A673 (cell line): ENCODE results near the gene CCDC57. TPM values are rescaled to one million over a fixed set of nuclear protein-coding genes. Genes with fewer than 3 reads are reported as not detected.

Experiments used
- BruUV-seq: library from RNA; stranded (reverse); fragments of 400-500 nt; replicated peaks from 2 replicates; lab custom pipeline; 2021; lab: Mats Ljungman, UMichigan
- CTCF ChIA-PET: fragments of 300-600 bp; sonication (Branson Sonifier 250); formaldehyde crosslinking; loops from one replicate; lab custom pipeline; 2022; ENCODE audit warnings: antibody characterized with exemption; lab: Charles Lee
- POLR2A ChIA-PET: fragments of 300-600 bp; sonication (Branson Sonifier 250); formaldehyde crosslinking; loops from one replicate; lab custom pipeline; 2022; ENCODE audit warnings: antibody characterized with exemption; ENCODE audit not compliant: low non-redundant PET; lab: Charles Lee
- DNase-seq: peaks from one replicate; pipeline ENCODE4 v3.0.0-alpha.2; 2015; ENCODE audit warnings: low spot score
- H3K27ac ChIP-seq: fragments of 200-600 bp; sonication (generic); 2 replicates; pipeline ENCODE4 v1.5.1; 2016; ENCODE audit warnings: mixed run types, low read depth, mild to moderate bottlenecking, mixed read lengths, antibody characterized with exemption, low read length; ENCODE audit not compliant: poor library complexity, severe bottlenecking
- H3K27me3 ChIP-seq: fragments of 200-600 bp; sonication (generic); replicated peaks from 2 replicates; pipeline ENCODE4 v1.6.1; 2017; ENCODE audit warnings: mixed run types, low read depth, mild to moderate bottlenecking, mixed read lengths, antibody characterized with exemption, low read length; ENCODE audit not compliant: insufficient read depth, poor library complexity
- H3K36me3 ChIP-seq: fragments of 200-600 bp; sonication (generic); 2 replicates; pipeline ENCODE4 v1.6.1; 2016; ENCODE audit warnings: mixed run types, mild to moderate bottlenecking, mixed read lengths, antibody characterized with exemption, low read length; ENCODE audit not compliant: insufficient read depth, poor library complexity, severe bottlenecking
- H3K4me1 ChIP-seq: fragments of 200-600 bp; sonication (generic); 2 replicates; pipeline ENCODE4 v1.6.1; 2017; ENCODE audit warnings: mixed run types, mild to moderate bottlenecking, mixed read lengths, antibody characterized with exemption, low read length; ENCODE audit not compliant: insufficient read depth, poor library complexity, severe bottlenecking
- H3K4me3 ChIP-seq: fragments of 200-600 bp; sonication (generic); 2 replicates; pipeline ENCODE4 v1.5.1; 2016; ENCODE audit warnings: low read depth, mixed run types, mild to moderate bottlenecking, mixed read lengths, low read length; ENCODE audit not compliant: poor library complexity, severe bottlenecking
- H3K9me3 ChIP-seq: fragments of 200-600 bp; sonication (generic); 2 replicates; pipeline ENCODE4 v1.6.1; 2016; ENCODE audit warnings: mixed run types, low read depth, mild to moderate bottlenecking, mixed read lengths, antibody characterized with exemption, low read length; ENCODE audit not compliant: poor library complexity, severe bottlenecking
- CTCF ChIP-seq: fragments of 300-800, 200-600 bp; sonication (generic); conservative IDR thresholded peaks from 2 replicates; pipeline ENCODE4 v1.5.1; 2017; ENCODE audit warnings: low read depth, mild to moderate bottlenecking, antibody characterized with exemption, low read length, moderate library complexity, mixed read lengths
- EZH2 ChIP-seq: fragments of 200-600 bp; sonication (generic); IDR thresholded peaks from 2 replicates; pipeline ENCODE4 v1.6.1; 2017; ENCODE audit warnings: borderline replicate concordance, low read depth, mild to moderate bottlenecking, mixed read lengths, antibody characterized with exemption, low read length; ENCODE audit not compliant: poor library complexity, severe bottlenecking
- intact Hi-C: fragments of 100-400 bp; cut with micrococcal nuclease; formaldehyde crosslinking; loops from one replicate; pipeline ENCODE4 v1.10.0; 2022; ENCODE audit not compliant: unreplicated experiment
- total RNA-seq: library from RNA; stranded (reverse); gene quantifications from 2 replicates; pipeline ENCODE4 v1.2.3, GENCODE V29; 2021

The CCDC57 gene
- total RNA-seq, 1 experiment from 2014 or later = 43.6 TPM

DNA sequence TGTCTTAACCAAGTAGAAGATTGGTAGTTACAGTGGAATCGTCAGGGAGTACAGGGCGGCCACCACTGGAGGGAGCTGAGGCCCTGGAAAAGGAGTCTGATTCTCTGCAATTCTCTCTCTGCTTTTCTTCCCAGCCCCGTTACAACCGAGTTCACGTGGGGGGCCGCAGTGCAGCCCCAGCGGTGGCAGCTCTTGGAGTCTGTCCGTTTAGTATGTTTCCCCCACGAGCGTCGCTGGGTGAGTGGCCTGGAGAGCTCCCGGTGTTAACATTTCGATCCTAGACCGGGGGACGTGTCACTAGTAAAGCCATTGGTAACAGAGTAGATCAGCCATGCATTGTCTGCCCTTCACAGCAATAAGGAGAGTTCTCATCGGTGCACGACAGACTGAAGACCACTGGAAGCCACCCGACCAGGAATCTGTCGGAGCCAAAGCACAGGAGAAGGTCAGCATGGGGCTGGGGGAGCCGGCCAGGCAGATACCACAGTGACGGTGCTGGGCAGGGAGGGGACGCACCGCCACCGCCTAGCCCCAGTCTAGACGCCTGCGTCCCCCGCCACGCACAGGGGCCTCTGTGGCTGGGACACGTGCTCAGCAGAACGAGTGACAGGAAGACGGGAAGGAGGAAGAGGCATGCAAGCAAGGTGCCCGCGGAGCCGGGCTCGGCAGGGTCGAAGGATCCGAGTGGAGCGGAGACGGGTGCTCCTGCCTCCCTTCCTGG lies 31.9 kb upstream of the CCDC57 start:
- TF ChIP-seq EZH2 (no peak), CTCF (peak; percentile 78)
- no peak overlapping the region for H3K4me3 ChIP-seq
- peak overlapping the region; percentile 45 for H3K27ac ChIP-seq
- BruUV-seq = no TSS peak
- intact Hi-C loops = loop anchor here (2.0 to 10.0 kb wide), 2 partner anchors 76 to 170 kb away; partner anchors contain the start of genes HEXD and OGFOD3
- H3K27me3 ChIP-seq = no peaks in the 10 kb centered on the region
- ChIA-PET POLR2A (no interaction called here), CTCF (no interaction called here)
- no peaks in the 10 kb centered on the region for H3K9me3 ChIP-seq
- peaks cover 73% of the 10 kb centered on the region for H3K36me3 ChIP-seq
- DNase-seq = peak; percentile 79
- peaks cover 72% of the 10 kb centered on the region for H3K4me1 ChIP-seq

- H3K4me3 ChIP-seq = no peak overlapping the region
- H3K27ac ChIP-seq = no peak overlapping the region
- ChIA-PET CTCF (no interaction called here), POLR2A (no interaction called here)
- TF ChIP-seq EZH2 (no peak), CTCF (no peak)
- BruUV-seq = TSS peak; percentile 35
- peaks cover 64% of the 10 kb centered on the region for H3K4me1 ChIP-seq
- H3K27me3 ChIP-seq = no peaks in the 10 kb centered on the region
- H3K36me3 ChIP-seq = peaks cover 66% of the 10 kb centered on the region
- H3K9me3 ChIP-seq = no peaks in the 10 kb centered on the region
- intact Hi-C loops = loop anchor here (2.0 to 10.0 kb wide), 2 partner anchors 77 to 171 kb away; partner anchors contain the start of genes HEXD and OGFOD3
- DNase-seq = no peak
Measured at GRCh38 chr17:82243648-82244412, 31.2 kb upstream of the CCDC57 start.

GRCh38 chr17:82242977-82243647 lies 30.5 kb upstream of the CCDC57 start:
- Histone ChIP-seq H3K27ac (peak overlapping the region; percentile 39), H3K36me3 (peaks cover 59% of the 10 kb centered on the region), H3K27me3 (no peaks in the 10 kb centered on the region), H3K4me3 (no peak overlapping the region), H3K4me1 (peaks cover 64% of the 10 kb centered on the region), H3K9me3 (no peaks in the 10 kb centered on the region)
- BruUV-seq = no TSS peak
- intact Hi-C loops = loop anchor here (10.0 kb wide), 1 partner anchor 172 kb away; the partner anchor contains the start of genes HEXD and OGFOD3
- TF ChIP-seq CTCF = no peak
- no peak for TF ChIP-seq EZH2
- peak; percentile 76 for DNase-seq
- ChIA-PET POLR2A (interaction anchor here (0.6 kb wide), 1 partner anchor 1233 kb away, joined by 3 read pairs; no protein-coding TSS in a partner anchor), CTCF (interaction anchor here (1.0 kb wide), 1 partner anchor 172 kb away, joined by 3 read pairs; no protein-coding TSS in a partner anchor)
